ENCODE data around the gene TRAFD1. TPM values are rescaled to one million over a fixed set of nuclear protein-coding genes. Genes with fewer than 3 reads are reported as not detected.

Gene TRAFD1
- 36.8 TPM for total RNA-seq

DNA sequence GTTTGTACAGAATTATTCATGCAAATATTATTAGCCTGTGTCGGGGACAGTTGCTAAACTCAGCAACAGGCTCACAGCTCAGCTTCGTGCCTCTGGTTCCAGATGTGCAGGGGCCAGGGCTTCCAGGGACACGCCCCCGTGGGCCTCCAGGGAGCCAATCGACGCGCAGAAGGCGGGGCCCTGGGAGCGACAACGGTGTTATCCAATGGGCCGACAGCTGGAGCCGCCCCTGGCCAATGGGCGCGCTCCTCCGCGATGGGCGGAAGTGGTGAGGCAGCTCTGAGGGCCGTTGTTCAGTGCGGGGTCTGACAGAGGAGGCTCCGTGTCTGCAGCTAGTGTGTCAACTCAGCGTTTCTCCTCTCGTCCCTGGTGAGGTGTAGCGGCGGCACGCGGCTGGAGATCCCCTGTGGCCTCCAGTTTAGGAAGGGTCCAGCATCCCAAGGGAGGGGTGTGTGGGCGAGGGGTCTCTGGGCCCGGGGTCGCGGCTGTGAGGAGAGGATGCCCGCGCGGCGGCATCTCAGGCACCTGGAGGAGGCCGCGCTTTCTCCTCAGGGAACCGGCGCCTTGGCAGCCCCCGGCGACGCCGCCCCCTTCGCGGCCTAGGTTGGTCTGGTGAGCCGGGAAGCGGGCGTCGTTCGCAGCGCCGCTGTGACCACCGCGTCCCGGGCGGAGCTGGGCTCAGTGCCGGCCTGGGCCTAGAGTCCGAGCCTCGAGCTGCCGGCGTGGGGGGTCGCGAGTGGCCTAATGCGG is at the start of gene TRAFD1:
TSS of gene TRAFD1 (plus strand) at position 311 of the 750 bp plus-strand sequence. CDS start 4,963 bp downstream, outside the sequence.
- H3K9me3 ChIP-seq: no peaks in the 10 kb centered on the region
- peaks cover 60% of the 10 kb centered on the region for H3K4me1 ChIP-seq
- H3K36me3 ChIP-seq: no peaks in the 10 kb centered on the region
- peak within 1 kb of the TSS; percentile 86 to 96 for H3K4me3 ChIP-seq
- no peaks in the 10 kb centered on the region for H3K27me3 ChIP-seq
- TF ChIP-seq POLR2AphosphoS5 (IDR thresholded peaks at IDR 0.05; ENCODE audit: insufficient read depth in 1 of 2, low read depth in 1 of 2) (peak; percentile 97 to 99), POLR2A (IDR thresholded peaks at IDR 0.05) (peak; percentile 93), CTCF (IDR thresholded peaks at IDR 0.05) (no peak)
- peak; percentile 98 to 99 for DNase-seq (ENCODE audit: extremely low spot score in 2 of 2)
- intact Hi-C loops (cut with DNase I): no loop called here
- H3K27ac ChIP-seq: peak within 1 kb of the TSS; percentile 94

GRCh38 chr12:112087055-112087850 is 38.1 kb upstream of the TRAFD1 start:
- H3K36me3 ChIP-seq: peaks cover 0 to 50% of the 10 kb centered on the region in 2 donors
- H3K9me3 ChIP-seq: no peaks in the 10 kb centered on the region
- no peak overlapping the region for H3K4me3 ChIP-seq
- no peaks in the 10 kb centered on the region for H3K4me1 ChIP-seq
- no peak for DNase-seq (ENCODE audit: extremely low spot score in 2 of 2)
- H3K27ac ChIP-seq: no peak overlapping the region
- intact Hi-C loops (cut with DNase I): no loop called here
- H3K27me3 ChIP-seq: no peaks in the 10 kb centered on the region
- TF ChIP-seq POLR2AphosphoS5 (IDR thresholded peaks at IDR 0.05; ENCODE audit: insufficient read depth in 1 of 2, low read depth in 1 of 2): no peak
- no peak for TF ChIP-seq POLR2A (IDR thresholded peaks at IDR 0.05)
- no peak for TF ChIP-seq CTCF (IDR thresholded peaks at IDR 0.05)

- no peak overlapping the region for H3K4me3 ChIP-seq
- H3K4me1 ChIP-seq: no peaks in the 10 kb centered on the region
- peaks cover 0 to 54% of the 10 kb centered on the region in 2 donors for H3K36me3 ChIP-seq
- no peaks in the 10 kb centered on the region for H3K27me3 ChIP-seq
- TF ChIP-seq CTCF (IDR thresholded peaks at IDR 0.05) (no peak), POLR2AphosphoS5 (IDR thresholded peaks at IDR 0.05; ENCODE audit: insufficient read depth in 1 of 2, low read depth in 1 of 2) (no peak), POLR2A (IDR thresholded peaks at IDR 0.05) (no peak)
- intact Hi-C loops (cut with DNase I): no loop called here
- DNase-seq (ENCODE audit: extremely low spot score in 2 of 2): no peak
- no peak overlapping the region for H3K27ac ChIP-seq
- H3K9me3 ChIP-seq: no peaks in the 10 kb centered on the region
These were observed 37.5 kb upstream of the TRAFD1 start for GRCh38 chr12:112087851-112088250.

DNA sequence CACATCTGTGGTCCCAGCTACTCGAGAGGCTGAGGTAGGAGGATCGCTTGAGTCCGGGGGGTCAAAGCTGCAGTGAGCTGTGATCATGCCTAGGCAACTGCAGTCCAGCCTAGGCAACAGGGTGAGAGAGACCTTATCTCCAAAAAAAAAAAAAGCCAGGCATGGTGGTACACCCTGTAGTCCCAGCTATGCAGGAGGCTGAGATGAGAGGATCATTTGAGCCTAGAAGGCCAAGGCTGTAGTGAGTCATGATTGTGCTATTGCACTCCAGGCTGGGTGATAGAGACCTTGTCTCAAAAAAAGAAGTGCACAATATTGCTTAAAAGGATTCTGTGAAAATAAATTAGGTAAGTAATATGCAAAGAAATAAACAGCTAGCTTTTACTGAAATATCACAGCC is 33.8 kb upstream of the TRAFD1 start:
- intact Hi-C loops (cut with DNase I): no loop called here
- DNase-seq (ENCODE audit: extremely low spot score in 2 of 2): no peak

More for the DNA sequence above, 33.8 kb upstream of the TRAFD1 start:
- TF ChIP-seq POLR2A (IDR thresholded peaks at IDR 0.05) (no peak), CTCF (IDR thresholded peaks at IDR 0.05) (no peak), POLR2AphosphoS5 (IDR thresholded peaks at IDR 0.05; ENCODE audit: insufficient read depth in 1 of 2, low read depth in 1 of 2) (no peak)
- Histone ChIP-seq H3K27ac (no peak overlapping the region), H3K27me3 (no peaks in the 10 kb centered on the region), H3K4me3 (no peak overlapping the region), H3K4me1 (no peaks in the 10 kb centered on the region), H3K36me3 (peaks cover 0 to 47% of the 10 kb centered on the region in 2 donors), H3K9me3 (no peaks in the 10 kb centered on the region)

Measured in vagina (tissue), 2 donors.